HEK293T (cell line): ENCODE results near the gene ZNF672.

Source experiments
- ARNT ChIP-seq: fragments of 450-650 bp; IDR thresholded peaks from 2 replicates; pipeline ENCODE4 v1.6.1; 2017; ENCODE audit warnings: mild to moderate bottlenecking
- FOXK2 ChIP-seq: fragments of 450-650 bp; IDR thresholded peaks from 2 replicates; pipeline ENCODE4 v1.6.1; 2016; ENCODE audit warnings: mild to moderate bottlenecking
- FOXM1 ChIP-seq: fragments of 450-650 bp; IDR thresholded peaks from 2 replicates; pipeline ENCODE4 v1.6.1; 2017; ENCODE audit warnings: mild to moderate bottlenecking, borderline replicate concordance
- L3MBTL2 ChIP-seq: fragments of 450-650 bp; conservative IDR thresholded peaks from 2 replicates; pipeline ENCODE4 v1.6.1; 2016; ENCODE audit warnings: mild to moderate bottlenecking
- NFRKB ChIP-seq: fragments of 450-650 bp; IDR thresholded peaks from 2 replicates; pipeline ENCODE4 v1.6.1; 2016; ENCODE audit warnings: mild to moderate bottlenecking, moderate library complexity
- PKNOX1 ChIP-seq: fragments of 450-650 bp; IDR thresholded peaks from 2 replicates; pipeline ENCODE4 v1.6.1; 2016
- SP1 ChIP-seq: fragments of 450-650 bp; IDR thresholded peaks from 2 replicates; pipeline ENCODE4 v1.6.1; 2017
- SUZ12 ChIP-seq: fragments of 450-650 bp; IDR thresholded peaks from 2 replicates; pipeline ENCODE4 v1.6.1; 2016; ENCODE audit warnings: mild to moderate bottlenecking

- TF ChIP-seq SP1 (no peak), NFRKB (no peak), PKNOX1 (no peak), L3MBTL2 (no peak), FOXK2 (no peak), FOXM1 (no peak), SUZ12 (no peak), ARNT (no peak)
Observed at GRCh38 chr1:248813546-248813945, 24.5 kb upstream of the ZNF672 start.
